HG03571 (cell line): ENCODE results near the gene TTC9.

ENCODE experiments used
- ATAC-seq: cut with Tn5 transposase; IDR thresholded peaks from one replicate; pipeline ENCODE4 v1.9.1; 2021; ENCODE audit not compliant: unreplicated experiment

Gene TTC9

DNA sequence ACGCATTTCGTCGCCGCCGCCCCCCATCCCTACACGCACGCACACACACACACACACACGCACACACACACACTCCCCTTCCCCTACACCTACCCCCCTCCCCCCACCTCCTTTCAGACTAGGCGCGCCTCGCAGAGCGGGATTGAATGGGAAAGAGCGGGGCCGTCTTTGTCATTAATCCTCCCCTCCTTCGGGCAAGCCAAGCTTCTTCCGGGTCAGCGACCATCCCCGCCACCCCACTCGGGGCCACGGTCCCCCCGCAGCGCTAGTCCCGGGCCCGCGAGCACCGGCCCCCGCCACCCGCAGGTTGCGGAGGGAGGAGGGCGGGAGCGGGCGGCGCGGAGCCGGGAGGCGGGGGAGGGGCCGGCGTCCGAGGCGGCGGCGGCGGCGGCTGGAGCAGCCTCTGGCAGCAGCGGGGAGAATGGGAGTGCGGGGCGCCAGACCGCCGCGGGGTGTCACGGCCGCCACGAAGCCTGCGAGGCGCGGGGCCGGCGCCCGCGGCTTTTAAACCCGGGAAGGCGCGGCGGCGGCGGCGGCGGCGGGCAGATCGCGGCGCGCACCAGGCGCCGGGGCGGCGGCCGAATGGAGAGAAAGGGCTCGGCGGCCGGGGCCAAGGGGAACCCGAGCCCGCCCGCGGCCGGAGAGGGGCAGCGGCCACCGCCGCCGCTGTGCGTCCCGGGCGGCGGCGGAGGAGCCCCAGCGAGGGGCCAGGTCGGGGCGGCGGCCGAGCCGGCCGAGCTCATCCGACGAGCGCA, at the start of gene TTC9:
TTC9 (plus strand) TSS at position 369 of the 755 bp plus-strand sequence; CDS start at position 583, 214 bp downstream.
- ATAC-seq: peak; percentile 7

DNA sequence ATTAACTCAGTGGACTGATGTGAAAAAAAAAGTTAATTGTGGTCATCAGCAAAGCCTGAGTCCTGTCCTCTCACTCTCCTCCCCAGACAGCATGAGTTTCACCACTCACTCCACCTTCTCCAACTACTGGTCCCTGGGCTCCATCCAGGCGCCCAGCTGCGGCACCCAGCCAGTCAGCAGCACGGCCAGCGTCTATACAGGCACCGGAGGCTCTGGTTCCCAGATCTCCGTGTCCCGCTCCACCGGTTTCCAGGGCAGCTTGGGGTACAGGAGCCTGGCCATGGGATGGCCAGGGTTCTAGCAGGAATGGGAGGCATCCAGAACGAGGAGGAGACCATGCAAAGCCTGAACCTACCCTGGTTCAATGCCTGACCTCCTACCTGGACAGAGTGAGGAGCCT, 47.3 kb upstream of the TTC9 start:
- ATAC-seq: no peak

DNA sequence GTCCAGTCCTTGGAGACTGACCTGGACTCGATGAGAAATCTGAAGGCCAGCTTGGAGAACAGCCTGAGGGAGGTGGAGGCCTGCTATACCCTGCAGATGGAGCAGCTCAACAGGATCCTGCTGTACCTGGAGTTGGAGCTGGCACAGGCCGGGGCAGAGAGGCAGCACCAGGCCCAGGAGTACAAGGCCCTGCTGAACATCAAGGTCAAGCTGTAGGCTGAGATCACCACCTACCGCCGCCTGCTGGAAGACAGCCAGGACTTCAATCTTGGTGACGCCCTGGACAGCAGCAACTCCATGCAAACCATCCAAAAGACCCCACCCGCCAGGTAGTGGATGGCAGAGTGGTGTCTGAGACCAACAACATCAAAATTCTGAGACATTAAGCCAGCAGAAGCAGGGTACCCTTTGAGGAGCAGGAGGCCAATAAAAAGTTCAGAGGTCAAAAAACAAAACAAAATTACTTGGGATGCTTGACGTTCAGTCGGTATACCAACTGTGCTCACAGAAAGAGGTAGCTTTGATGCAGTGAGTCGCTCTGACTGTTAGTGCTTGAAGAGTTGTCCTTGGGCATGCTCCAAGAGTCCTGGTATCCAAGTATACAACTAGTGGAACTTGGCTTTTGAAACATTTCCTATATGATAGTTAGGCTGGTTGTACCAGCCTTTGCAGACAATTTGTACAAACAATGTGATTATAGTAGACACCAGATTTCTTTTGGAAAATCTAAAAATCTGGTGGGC, 46.1 kb upstream of the TTC9 start:
- no peak for ATAC-seq

DNA sequence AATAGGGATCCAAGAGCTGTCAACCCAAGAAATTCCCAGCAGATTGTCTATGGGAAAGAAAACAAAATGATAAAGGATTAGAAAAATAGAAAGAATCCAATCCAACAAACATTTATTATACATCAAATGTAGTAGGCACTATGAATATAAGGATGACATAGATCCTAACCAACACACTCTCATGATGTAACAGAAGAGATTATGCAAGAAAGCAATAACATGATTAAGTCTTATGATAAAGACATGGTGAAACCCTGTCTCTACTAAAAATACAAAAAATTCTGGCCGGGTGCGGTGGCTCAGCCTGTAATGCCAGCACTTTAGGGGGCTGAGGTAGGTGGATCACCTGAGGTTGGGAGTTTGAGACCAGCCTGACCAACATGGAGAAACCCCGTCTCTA, 44.0 kb upstream of the TTC9 start:
- ATAC-seq: no peak

DNA sequence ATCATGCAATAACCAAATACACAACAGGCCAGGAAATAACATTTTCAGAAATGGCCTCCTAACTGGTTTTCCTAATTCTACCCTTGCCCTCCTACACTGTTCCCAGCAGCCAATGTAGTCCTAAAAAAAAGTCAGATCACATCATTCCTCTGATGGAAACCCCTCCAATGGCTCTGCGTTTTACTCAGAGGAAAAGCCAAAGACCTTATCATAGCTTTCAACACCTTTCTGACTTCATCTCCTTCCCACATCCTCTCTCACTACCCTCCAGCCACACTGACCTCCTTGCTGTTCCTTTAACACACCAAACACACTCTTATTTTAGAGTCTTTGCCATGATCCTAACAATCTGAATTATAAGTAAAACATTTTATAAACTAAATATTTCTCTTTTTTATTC, 42.4 kb upstream of the TTC9 start:
- no peak for ATAC-seq

DNA sequence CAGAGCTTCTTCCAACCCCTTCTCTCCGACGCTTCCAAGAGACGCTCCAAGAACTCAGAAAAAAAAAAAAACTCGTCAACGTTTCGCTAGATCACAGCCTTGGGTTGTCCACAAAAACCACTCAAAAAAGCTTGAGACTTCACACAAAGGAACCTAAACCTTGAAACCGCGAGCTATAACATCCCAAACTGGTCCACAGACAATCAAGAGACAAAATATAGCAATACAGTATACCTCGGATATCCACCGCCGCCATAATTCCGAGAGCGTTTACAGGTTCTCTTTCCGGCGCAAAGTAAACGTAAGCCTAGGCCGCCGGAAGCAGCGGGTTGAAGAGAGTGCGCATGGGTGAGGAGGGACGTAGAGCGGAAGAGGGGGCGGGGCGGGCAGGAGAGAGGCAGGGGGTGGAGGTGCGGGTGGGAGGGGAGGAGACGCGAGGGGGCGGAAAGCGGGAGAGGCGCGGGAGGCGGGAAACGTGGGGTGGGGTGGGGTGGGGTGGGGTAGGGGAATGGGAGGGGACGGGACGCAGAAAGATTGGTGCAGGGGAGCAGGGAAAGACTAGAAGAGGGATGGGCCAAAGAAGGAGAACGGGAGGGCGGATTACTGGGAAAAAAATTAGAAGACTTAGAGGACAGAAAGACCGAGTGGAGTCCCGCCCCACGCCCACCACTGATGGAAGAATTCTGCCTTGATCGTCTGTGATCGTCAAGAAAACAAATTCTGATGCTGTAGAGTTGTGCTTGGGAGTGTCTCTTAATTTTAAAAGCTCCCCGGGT, 41.1 kb upstream of the TTC9 start, which contains the start of gene MED6:
MED6 (minus strand) TSS at position 274 of the 776 bp plus-strand sequence; CDS start at position 256, 18 bp downstream.
- peak; percentile 82 for ATAC-seq

DNA sequence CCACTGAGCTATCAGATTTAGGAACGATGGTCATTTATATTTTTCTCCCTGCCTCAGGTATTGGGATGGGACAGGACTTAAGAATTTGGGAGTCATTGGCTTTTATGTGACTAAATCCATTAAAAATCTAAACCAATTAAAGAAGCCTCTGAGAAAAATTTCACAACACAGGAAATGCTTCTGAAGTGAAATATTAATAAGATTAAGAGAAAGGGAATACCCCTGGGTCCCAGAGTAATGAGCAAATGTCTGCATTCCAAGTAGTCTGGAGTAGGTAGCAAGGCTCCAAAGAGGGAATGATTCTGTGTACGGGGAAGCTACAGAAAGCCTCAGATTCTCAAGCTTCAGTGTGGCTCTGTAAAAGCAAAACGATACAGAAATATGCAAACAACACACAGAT, 40.6 kb upstream of the TTC9 start:
- ATAC-seq: no peak

DNA sequence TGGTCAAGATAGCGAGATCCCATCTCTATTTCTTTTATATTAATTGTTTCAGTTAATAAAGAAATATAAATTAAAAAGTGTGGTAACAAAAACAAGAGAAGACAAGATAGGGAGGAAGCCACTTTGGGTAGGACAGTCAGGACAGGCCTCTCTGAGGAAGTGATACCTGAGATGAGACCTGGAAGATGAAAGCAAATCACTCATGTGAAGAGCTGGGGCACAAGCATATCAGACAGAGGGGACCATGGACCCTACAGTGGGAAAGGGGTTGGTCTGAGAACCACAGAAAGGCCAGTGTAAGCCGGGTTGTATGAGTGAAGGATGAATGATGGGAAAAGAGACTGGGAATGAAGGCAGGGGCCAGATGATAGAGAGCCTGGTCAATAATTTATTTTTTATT, 39.5 kb upstream of the TTC9 start:
- ATAC-seq: no peak

DNA sequence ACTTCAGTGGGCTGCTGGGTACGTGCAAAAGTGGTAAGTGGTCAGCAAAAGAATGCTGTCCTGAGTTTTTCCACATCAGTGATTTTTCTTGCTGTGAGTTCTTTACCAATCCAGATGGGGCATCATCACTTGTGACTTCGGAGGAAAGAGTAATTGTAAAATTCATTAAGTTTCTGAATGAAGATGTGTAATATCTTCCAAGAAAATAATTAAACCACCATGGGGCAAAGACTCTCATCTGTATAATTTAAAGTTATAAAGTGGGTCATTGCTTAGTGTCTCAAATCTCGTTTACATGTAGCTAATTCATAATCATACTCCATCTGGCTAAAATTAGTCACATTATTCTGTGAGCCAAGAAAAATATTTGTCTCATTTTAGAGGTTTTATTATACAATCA, 30.5 kb upstream of the TTC9 start:
- no peak for ATAC-seq

DNA sequence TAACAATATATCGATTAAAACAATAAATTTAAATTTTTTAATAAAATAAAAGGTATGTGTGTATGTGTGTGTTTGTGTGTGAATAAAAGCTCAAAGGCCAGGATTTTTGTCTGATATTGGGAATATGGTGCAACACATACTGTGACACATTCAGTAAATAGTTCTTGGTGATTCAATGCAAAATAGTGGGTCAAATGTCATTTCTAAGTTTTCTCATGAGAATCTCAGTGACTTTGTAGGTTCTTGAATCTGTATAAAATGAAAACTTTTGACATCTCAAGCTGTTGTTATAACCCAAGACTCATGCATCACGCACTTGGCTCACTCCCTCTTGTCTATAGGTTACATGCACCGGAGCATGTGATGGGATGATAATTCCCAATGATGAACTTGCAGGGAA, 25.1 kb upstream of the TTC9 start:
- no peak for ATAC-seq

DNA sequence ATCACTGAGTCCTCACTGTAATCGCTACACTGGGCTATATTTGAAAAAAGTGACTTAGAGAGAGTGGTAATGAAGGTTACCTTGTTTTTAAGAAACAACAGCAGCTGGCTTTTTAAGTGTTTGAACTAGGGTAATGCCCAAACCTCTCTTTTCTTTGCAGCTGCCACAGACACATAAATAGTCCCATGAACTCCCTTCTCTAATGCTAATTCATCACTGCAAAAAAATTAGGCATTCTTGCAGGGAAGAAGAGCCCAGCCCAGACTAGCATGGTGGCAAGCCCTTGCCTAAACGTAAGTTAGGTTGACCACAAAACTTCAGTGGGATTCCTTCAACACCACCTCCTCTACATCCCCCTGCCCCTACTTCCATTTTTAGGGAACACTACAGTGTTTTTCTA, 23.4 kb upstream of the TTC9 start:
- ATAC-seq: no peak

DNA sequence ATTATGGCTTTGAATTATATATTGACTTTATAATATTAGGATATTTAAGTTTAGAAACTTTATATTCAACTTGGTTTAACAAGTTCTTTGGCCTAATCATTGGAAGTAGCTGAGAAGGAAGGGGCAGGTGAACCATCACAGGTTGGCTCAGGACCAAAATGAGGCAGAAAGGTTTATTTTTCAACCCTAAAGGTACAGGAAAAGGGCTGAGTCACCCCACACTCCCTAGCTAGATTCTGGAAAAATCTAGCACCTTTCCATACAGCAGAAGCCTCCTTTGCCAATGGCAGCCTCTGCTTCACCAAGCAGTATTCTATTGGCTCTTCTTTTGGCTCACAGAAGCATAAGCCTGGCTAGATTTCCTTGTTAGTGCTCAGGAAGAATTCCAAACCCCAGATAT, 22.0 kb upstream of the TTC9 start:
- ATAC-seq: no peak

DNA sequence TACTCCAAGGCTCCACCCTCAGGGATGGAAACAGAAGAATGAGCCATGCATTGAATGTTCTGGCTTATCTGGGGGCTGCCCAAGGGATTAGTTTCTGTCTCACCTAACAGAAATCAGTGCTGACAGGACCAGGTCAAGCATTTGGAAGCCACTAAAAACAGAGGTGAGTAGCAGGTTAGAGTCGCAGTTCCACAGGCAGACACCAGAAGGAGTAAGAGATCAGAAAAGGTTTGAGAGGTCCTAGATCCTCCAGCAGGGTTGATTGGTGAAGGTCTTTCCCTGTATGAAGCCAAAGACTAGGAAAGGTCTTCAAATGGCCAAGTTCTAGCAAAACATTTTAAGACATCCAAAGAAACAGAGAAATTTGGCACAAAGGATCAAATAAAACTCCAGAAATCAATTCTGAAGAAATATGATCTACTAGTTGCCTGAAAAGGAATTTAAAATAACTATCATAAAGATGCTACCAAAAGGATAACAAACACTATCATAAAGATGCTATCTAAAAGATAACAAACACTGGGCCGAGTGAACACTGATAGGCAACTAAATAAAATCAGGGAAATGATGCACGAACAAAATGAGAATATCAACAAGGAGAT, 19.5 kb upstream of the TTC9 start:
- ATAC-seq: no peak

DNA sequence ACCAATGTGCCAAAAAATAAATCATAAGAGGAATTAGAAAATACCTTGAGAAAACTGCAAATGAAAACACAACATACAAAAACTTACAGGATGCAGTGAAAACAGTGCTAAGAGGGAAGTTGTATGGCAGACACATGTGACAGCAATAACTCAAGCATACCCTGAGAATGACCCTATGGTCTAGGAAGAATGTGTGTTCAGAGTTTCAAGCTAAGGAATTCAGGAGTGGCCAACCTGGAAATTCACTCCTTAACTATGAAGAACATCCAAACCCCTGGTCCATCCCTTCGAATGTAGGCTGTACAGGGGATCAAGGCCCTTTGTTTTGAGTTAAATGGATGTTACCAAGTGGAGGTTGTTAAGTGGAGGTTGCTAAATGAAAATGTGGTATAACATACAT, 16.7 kb upstream of the TTC9 start:
- ATAC-seq: no peak

DNA sequence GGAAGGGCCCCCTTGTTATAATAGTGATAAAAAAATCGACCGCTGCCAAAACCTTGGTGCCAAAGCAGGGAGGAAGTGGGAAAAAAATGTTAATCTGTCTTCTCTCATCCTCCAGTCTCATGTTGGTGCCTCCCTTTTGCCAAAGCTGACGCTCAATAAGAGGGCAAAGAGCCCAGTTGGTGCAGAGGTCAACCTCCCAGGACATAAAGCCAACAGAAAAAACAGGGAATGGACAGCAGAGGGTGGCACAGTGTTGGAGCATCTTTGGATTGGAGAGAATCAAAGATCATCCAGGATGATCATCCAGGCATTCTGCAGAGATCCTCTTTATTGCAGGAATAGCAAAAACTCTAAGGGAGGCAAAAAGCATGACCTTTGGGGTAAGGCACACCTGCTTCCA, 9.8 kb upstream of the TTC9 start:
- ATAC-seq: no peak

DNA sequence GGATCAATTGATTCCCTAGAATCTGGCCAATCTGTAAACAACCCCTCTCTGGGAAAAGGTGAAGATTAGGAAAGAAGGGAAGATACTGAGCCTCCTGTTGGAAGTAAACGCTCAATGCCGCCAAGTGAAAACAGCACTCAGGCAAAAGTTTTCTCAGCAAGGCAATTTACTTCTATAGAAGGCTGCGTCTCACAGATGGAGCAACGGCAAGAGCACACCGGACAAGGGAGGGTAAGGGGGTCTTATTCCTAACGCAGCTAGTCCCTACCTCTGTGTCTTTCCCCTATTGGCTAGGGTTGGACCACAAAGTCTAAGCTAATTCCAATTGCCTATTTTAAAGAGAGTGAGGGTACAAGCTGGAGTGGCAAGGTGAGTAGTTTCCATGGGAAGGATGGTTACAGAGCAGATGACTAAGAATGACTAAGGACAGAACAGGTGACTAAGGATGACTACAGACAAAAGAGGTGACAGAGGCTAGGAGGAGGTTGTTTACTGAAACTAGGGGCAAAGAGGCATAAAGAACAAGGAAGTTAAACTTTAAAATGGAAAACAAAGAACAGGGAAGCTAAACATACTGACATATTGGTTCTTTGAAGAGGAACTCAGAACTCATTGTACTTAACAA, 5.6 kb upstream of the TTC9 start:
- ATAC-seq: no peak

DNA sequence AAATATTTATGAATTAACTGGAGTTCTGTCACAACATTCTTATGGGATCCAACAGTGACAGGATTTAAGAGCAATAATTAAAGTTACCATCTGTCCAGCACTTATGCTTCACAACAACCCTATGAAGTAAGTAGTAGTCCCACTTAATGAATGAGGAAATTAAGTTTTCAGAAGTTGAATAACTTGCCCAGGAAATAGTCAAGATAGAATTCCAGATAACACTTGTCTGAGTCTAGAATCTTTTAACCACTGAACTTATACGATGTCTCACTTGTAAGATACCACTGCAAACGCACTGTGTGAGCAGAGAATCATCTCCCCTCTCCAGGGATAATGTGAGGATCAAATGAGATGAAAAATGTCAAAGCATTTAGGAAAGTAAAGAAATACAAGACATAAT, 3.3 kb upstream of the TTC9 start:
- no peak for ATAC-seq

DNA sequence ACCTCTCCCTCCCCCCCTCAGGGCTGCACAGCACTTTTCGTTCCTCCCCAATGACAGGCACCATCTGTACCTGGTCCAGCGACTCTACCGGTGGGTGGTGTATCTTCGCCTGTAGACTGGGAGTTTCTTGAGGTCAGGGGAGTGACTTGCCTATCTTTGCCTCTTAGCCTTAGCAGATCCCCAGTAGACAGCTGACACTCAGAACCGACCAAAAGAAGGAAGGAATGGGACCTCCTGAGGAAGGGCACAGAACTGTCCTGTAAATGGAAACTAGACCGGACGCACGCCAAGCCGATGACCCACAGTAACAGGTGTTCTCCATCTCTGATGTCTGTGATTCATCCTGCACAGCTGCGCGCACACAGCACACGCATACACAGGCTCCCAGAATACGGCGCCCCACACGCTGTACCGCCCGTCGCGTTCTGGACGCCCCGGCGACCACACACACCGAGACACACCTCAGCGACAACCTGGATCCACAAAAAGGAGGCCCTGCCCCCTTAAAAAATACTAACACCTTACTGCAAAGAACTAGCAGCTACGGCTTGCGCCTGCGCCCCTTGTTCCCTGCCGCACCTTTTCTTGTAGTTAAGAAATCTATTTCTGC, 673 bp upstream of the TTC9 start:
- ATAC-seq: peak; percentile 65

DNA sequence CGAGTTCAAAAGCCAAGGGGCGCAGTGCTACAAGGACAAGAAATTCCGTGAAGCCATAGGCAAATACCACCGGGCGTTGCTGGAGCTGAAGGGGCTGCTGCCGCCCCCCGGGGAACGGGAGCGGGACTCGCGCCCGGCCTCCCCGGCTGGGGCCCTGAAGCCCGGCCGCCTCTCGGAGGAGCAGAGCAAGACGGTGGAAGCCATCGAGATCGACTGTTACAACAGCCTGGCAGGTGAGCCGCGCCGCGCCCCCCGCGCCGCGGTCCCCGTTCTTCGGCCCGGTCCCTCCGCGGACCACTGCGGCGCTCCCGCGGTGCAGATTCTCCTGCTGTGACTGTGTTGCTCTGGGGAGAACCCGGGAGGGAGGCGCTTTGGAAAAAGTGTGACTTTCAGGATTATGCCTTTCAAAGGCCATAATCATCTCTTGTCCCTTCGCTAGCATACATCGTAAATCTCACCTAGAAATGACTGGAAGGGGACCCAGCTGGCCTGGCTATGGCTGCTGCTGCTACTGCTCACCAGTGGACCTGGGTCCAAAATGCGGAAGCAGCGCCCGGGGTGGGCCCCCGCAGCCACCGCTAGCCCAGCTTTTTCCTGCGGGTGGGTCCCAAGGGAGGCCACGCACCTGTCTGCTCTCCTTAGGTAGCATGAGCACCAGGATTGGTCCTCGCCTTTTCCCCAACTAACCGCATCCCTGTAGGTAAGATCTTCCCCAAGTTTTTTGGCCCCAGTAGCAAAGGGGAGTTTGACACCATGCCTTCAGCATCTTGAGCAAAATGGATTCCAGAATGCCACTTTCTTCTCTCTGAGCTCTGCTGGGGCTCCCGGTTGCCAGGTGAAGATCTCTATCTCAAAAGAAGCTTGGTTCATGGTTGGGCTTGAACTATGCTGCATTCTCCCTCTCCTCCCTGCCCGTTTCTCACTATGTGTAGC, 853 bp downstream of the TTC9 start:
- ATAC-seq: peak; percentile 34
